IMR-90 (cell line): Measurements from ENCODE around the gene MPC2. TPM values are rescaled to one million over a fixed set of nuclear protein-coding genes. Genes with fewer than 3 reads are reported as not detected.

ENCODE experiments used
- ATAC-seq: fragments of 200-7000 bp; cut with Tn5 transposase; 2 replicates; pipeline ENCODE4 v1.9.1; 2020; ENCODE audit warnings: low read depth, mild to moderate bottlenecking, moderate library complexity
- BruUV-seq: library from RNA; stranded (reverse); fragments of 400-500 nt; replicated peaks from 2 replicates; lab custom pipeline; 2021; lab: Mats Ljungman, UMichigan
- CTCF ChIA-PET: fragments of 300-600 bp; formaldehyde crosslinking; extraction: SDS; loops from one replicate; lab custom pipeline; 2021; ENCODE audit warnings: antibody characterized with exemption; lab: Yijun Ruan, JAX
- POLR2A ChIA-PET: fragments of 300-600 bp; sonication (Branson Sonifier 250); formaldehyde crosslinking; loops from one replicate; lab custom pipeline; 2022; ENCODE audit warnings: antibody characterized with exemption; ENCODE audit not compliant: unreplicated experiment; lab: Charles Lee
- DNase-seq: peaks from one replicate; pipeline ENCODE4 v3.0.0; 2013
- H2AFZ ChIP-seq: replicated peaks from 2 replicates; pipeline ENCODE3; 2013; ENCODE audit warnings: low read length, mild to moderate bottlenecking; ENCODE audit not compliant: poor library complexity
- H2AK5ac ChIP-seq: 2 replicates; pipeline ENCODE4 v1.6.1; 2013; ENCODE audit warnings: low read depth, low read length, inconsistent platforms
- H2AK9ac ChIP-seq: replicated peaks from 2 replicates; pipeline ENCODE3; 2013; ENCODE audit warnings: mild to moderate bottlenecking, low read depth, low read length, moderate library complexity; ENCODE audit not compliant: poor library complexity
- H2BK120ac ChIP-seq: 2 replicates; pipeline ENCODE4 v1.6.1; 2013; ENCODE audit warnings: low read depth, low read length, inconsistent platforms
- H2BK15ac ChIP-seq: 3 replicates; pipeline ENCODE4 v1.6.1; 2013; ENCODE audit warnings: low read depth, low read length, inconsistent platforms
- H2BK20ac ChIP-seq: 2 replicates; pipeline ENCODE4 v1.6.1; 2013; ENCODE audit warnings: low read depth, mild to moderate bottlenecking, inconsistent platforms, low read length, moderate library complexity
- H2BK5ac ChIP-seq: 2 replicates; pipeline ENCODE4 v1.6.1; 2013; ENCODE audit warnings: mild to moderate bottlenecking, low read depth, low read length, inconsistent platforms; ENCODE audit not compliant: poor library complexity, severe bottlenecking
- H3K14ac ChIP-seq: replicated peaks from 2 replicates; pipeline ENCODE4 v1.6.1; 2013; ENCODE audit warnings: low read depth, low read length, inconsistent platforms
- H3K18ac ChIP-seq: 2 replicates; pipeline ENCODE4 v1.6.1; 2013; ENCODE audit warnings: low read depth, low read length, control low read depth
- H3K23ac ChIP-seq: 2 replicates; pipeline ENCODE4 v1.6.1; 2013; ENCODE audit warnings: low read depth, low read length, inconsistent platforms
- H3K27ac ChIP-seq: 2 replicates; pipeline ENCODE4 v1.5.1; 2013; ENCODE audit warnings: mild to moderate bottlenecking, control low read depth, low read length; ENCODE audit not compliant: insufficient read depth
- H3K27me3 ChIP-seq: 2 replicates; pipeline ENCODE4 v1.6.1; 2013; ENCODE audit warnings: low read length; ENCODE audit not compliant: control insufficient read depth, insufficient read depth
- H3K36me3 ChIP-seq: 2 replicates; pipeline ENCODE4 v1.6.1; 2013; ENCODE audit warnings: low read length, mixed read lengths; ENCODE audit not compliant: control insufficient read depth, insufficient read depth
- H3K4ac ChIP-seq: 2 replicates; pipeline ENCODE4 v1.6.1; 2013; ENCODE audit warnings: low read depth, low read length, inconsistent platforms
- H3K4me1 ChIP-seq: 2 replicates; pipeline ENCODE4 v1.6.1; 2013; ENCODE audit warnings: low read length, mixed read lengths; ENCODE audit not compliant: control insufficient read depth, insufficient read depth
- H3K4me2 ChIP-seq: 2 replicates; pipeline ENCODE4 v1.6.1; 2013; ENCODE audit warnings: low read depth, mild to moderate bottlenecking, control low read depth, low read length, moderate library complexity
- H3K4me3 ChIP-seq: 2 replicates; pipeline ENCODE4 v1.5.1; 2013; ENCODE audit warnings: low read depth, mild to moderate bottlenecking, control low read depth, low read length, moderate library complexity; ENCODE audit not compliant: insufficient read depth
- H3K56ac ChIP-seq: 2 replicates; pipeline ENCODE4 v1.6.1; 2013; ENCODE audit warnings: low read length, inconsistent platforms; ENCODE audit not compliant: insufficient read depth; ENCODE audit errors: extremely low read depth
- H3K79me1 ChIP-seq, 2 experiments: 2 replicates each; pipeline ENCODE4 v1.6.1; 2013; ENCODE audit warnings: low read length in 2 of 2, inconsistent platforms in 1 of 2, low read depth in 1 of 2
- H3K9ac ChIP-seq: 2 replicates; pipeline ENCODE4 v1.6.1; 2013; ENCODE audit warnings: low read depth, low read length, control low read depth
- H3K9me1 ChIP-seq: 2 replicates; pipeline ENCODE4 v1.6.1; 2013; ENCODE audit warnings: low read length, inconsistent platforms; ENCODE audit not compliant: insufficient read depth
- H3K9me3 ChIP-seq: 2 replicates; pipeline ENCODE4 v1.6.1; 2013; ENCODE audit warnings: low read length; ENCODE audit not compliant: control insufficient read depth, insufficient read depth
- H4K20me1 ChIP-seq: 2 replicates; pipeline ENCODE4 v1.6.1; 2013; ENCODE audit warnings: low read length, inconsistent platforms; ENCODE audit not compliant: insufficient read depth
- H4K5ac ChIP-seq: 2 replicates; pipeline ENCODE4 v1.6.1; 2013; ENCODE audit warnings: mild to moderate bottlenecking, low read depth, low read length, control low read depth
- H4K8ac ChIP-seq, 2 experiments: 2 replicates each; pipeline ENCODE4 v1.6.1; 2013; ENCODE audit warnings: low read depth in 2 of 2, low read length in 2 of 2, control low read depth in 1 of 2, inconsistent platforms in 1 of 2
- H4K91ac ChIP-seq: 2 replicates; pipeline ENCODE4 v1.6.1; 2013; ENCODE audit warnings: low read depth, low read length, inconsistent platforms; ENCODE audit not compliant: insufficient read depth
- BHLHE40 ChIP-seq: fragments of 150-350 bp; IDR thresholded peaks from 2 replicates; pipeline ENCODE4 v1.6.1; 2016; ENCODE audit warnings: mild to moderate bottlenecking, low read depth, low read length
- CEBPB ChIP-seq: IDR thresholded peaks from 2 replicates; pipeline ENCODE4 v1.6.1; 2012; ENCODE audit warnings: low read depth, low read length, improper control_type of control experiment
- CHD1 ChIP-seq: IDR thresholded peaks from 2 replicates; pipeline ENCODE4 v1.6.1; 2012; ENCODE audit warnings: low read depth, low read length, improper control_type of control experiment
- FOS ChIP-seq: fragments of 150-350 bp; IDR thresholded peaks from 2 replicates; pipeline ENCODE4 v1.6.1; 2016; ENCODE audit warnings: low read depth, low read length
- MAFK ChIP-seq: IDR thresholded peaks from 2 replicates; pipeline ENCODE4 v1.6.1; 2012; ENCODE audit warnings: low read depth, low read length, improper control_type of control experiment
- MAZ ChIP-seq: IDR thresholded peaks from 2 replicates; pipeline ENCODE4 v1.6.1; 2012; ENCODE audit warnings: low read depth, mild to moderate bottlenecking, low read length, improper control_type of control experiment, moderate library complexity, borderline replicate concordance
- MXI1 ChIP-seq: IDR thresholded peaks from 2 replicates; pipeline ENCODE4 v1.6.1; 2012; ENCODE audit warnings: low read depth, mild to moderate bottlenecking, low read length, moderate library complexity, borderline replicate concordance
- NFE2L2 ChIP-seq: fragments of 150-350 bp; IDR thresholded peaks from 2 replicates; pipeline ENCODE4 v1.6.1; 2016; ENCODE audit warnings: low read depth, mild to moderate bottlenecking, low read length
- POLR2A ChIP-seq: IDR thresholded peaks from 2 replicates; pipeline ENCODE4 v1.6.1; 2012; ENCODE audit warnings: mild to moderate bottlenecking, low read depth, low read length
- RAD21 ChIP-seq: IDR thresholded peaks from 2 replicates; pipeline ENCODE4 v1.6.1; 2012; ENCODE audit warnings: low read length, improper control_type of control experiment
- RCOR1 ChIP-seq: IDR thresholded peaks from 2 replicates; pipeline ENCODE4 v1.6.1; 2012; ENCODE audit warnings: mild to moderate bottlenecking, low read length, improper control_type of control experiment; ENCODE audit not compliant: insufficient replicate concordance
- RFX5 ChIP-seq: IDR thresholded peaks from 2 replicates; pipeline ENCODE4 v1.8.0; 2012; ENCODE audit warnings: low read depth, mild to moderate bottlenecking, low read length, moderate library complexity
- SMC3 ChIP-seq: fragments of 150-350 bp; IDR thresholded peaks from 2 replicates; pipeline ENCODE4 v1.6.1; 2016; ENCODE audit warnings: low read depth, mild to moderate bottlenecking, antibody characterized with exemption, low read length, moderate library complexity
- dilution Hi-C: fragments of 300-500 bp; cut with HindIII; formaldehyde crosslinking; loops from one replicate; pipeline ENCODE4 v1.14.3; 2018; ENCODE audit warnings: low sequenced_read_pairs; ENCODE audit not compliant: unreplicated experiment
- in situ Hi-C: fragments of 300-500 bp; cut with MboI; formaldehyde crosslinking; loops from 3 replicates; pipeline ENCODE4 v1.14.3; 2019; ENCODE audit warnings: low sequenced_read_pairs, inconsistent platforms, mixed read lengths
- intact Hi-C: fragments of 100-400 bp; cut with micrococcal nuclease; formaldehyde crosslinking; loops from 2 replicates; pipeline ENCODE4 v1.10.0; 2022
- polyA plus RNA-seq, 3 experiments: library from polyadenylated mRNA; depleted of rRNA; stranded (reverse); fragments of >200 nt; gene quantifications; 2 replicates each; pipeline ENCODE4 v1.2.3, GENCODE V29; 2012; ENCODE audit warnings: low replicate concordance in 1 of 3
- total RNA-seq: library from RNA; depleted of rRNA; stranded (reverse); fragments of >200 nt; gene quantifications from 2 replicates; pipeline ENCODE4 v1.2.3, GENCODE V29; 2012
- TF ChIP-seq, protein P1 (sequence below): conservative IDR thresholded peaks from 2 replicates; pipeline ENCODE4 v1.5.1; 2012; ENCODE audit warnings: mild to moderate bottlenecking, low read depth, low read length, improper control_type of control experiment
- TF ChIP-seq, protein P2 (sequence below): fragments of 150-350 bp; IDR thresholded peaks from 2 replicates; pipeline ENCODE4 v1.6.1; 2016; ENCODE audit warnings: low read depth, mild to moderate bottlenecking, low read length, moderate library complexity, borderline replicate concordance

Gene MPC2
- total and polyA plus RNA-seq, 2 of the 4 experiments (the other 2 are of a cell fraction), result 35.0 to 42.9 TPM

DNA sequence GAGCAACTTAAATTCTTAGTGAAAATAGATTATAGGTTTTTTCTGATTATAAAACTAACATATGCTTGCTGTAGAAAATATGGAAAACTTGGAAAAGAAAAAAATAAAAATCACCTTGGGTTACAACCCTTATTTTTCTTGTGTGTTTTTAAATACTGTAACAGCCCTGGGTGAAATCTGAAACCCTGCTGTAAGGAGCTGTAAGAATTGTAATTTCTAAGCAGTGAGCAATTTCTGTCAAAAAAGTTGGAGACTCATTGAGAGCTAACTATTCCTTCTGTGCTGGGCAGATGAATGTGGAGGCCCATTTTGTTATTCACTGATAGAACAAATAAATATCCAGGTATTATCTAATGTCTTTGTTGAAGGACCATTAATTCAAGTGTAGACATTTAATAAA is 65.5 kb downstream of the MPC2 start:
- DNase-seq, result peak; percentile 53
- Histone ChIP-seq H3K27ac (no peak overlapping the region), H3K27me3 (no peaks in the 10 kb centered on the region), H4K5ac (no peak overlapping the region), H2AFZ (no peak overlapping the region), H4K8ac (no peak overlapping the region), H2BK15ac (no peak overlapping the region), H3K18ac (no peak overlapping the region), H3K14ac (no peak overlapping the region), H3K4me3 (no peak overlapping the region), H3K36me3 (no peaks in the 10 kb centered on the region), H3K56ac (no peak overlapping the region), H2AK5ac (no peak overlapping the region), H3K9me3 (no peaks in the 10 kb centered on the region), H4K91ac (no peak overlapping the region), H3K4ac (no peak overlapping the region), H3K4me1 (peaks cover 7% of the 10 kb centered on the region; the same call in 1 of the 2 replicates), H2BK5ac (peak overlapping the region; percentile 26), H3K4me2 (no peak overlapping the region), H4K20me1 (no peaks in the 10 kb centered on the region), H2AK9ac (no peak overlapping the region), H3K9me1 (no peaks in the 10 kb centered on the region; the same call in 1 of the 2 replicates), H2BK120ac (no peak overlapping the region), H3K79me1 (no peaks in the 10 kb centered on the region), H2BK20ac (no peak overlapping the region), H3K23ac (no peak overlapping the region), H3K9ac (no peak overlapping the region)
- BruUV-seq, result no TSS peak
- ATAC-seq, result peak; percentile 68
- in situ Hi-C loops, result no loop called here
- intact Hi-C loops, result no loop called here
- dilution Hi-C loops, result no loop called here
- ChIA-PET CTCF (interaction anchor here (1.0 kb wide), 1 partner anchor 23 kb away, joined by 3 read pairs; no protein-coding TSS in a partner anchor), POLR2A (no interaction called here)
- no peak for TF ChIP-seq CHD1
- TF ChIP-seq RCOR1, result no peak
- TF ChIP-seq FOS, result no peak
- no peak for TF ChIP-seq POLR2A
- no peak for TF ChIP-seq CEBPB
- no peak for TF ChIP-seq RAD21
- TF ChIP-seq, protein P1, sequence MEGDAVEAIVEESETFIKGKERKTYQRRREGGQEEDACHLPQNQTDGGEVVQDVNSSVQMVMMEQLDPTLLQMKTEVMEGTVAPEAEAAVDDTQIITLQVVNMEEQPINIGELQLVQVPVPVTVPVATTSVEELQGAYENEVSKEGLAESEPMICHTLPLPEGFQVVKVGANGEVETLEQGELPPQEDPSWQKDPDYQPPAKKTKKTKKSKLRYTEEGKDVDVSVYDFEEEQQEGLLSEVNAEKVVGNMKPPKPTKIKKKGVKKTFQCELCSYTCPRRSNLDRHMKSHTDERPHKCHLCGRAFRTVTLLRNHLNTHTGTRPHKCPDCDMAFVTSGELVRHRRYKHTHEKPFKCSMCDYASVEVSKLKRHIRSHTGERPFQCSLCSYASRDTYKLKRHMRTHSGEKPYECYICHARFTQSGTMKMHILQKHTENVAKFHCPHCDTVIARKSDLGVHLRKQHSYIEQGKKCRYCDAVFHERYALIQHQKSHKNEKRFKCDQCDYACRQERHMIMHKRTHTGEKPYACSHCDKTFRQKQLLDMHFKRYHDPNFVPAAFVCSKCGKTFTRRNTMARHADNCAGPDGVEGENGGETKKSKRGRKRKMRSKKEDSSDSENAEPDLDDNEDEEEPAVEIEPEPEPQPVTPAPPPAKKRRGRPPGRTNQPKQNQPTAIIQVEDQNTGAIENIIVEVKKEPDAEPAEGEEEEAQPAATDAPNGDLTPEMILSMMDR, result no peak
- TF ChIP-seq MAZ, result no peak
- no peak for TF ChIP-seq MXI1
- TF ChIP-seq SMC3, result no peak
- no peak for TF ChIP-seq BHLHE40
- no peak for TF ChIP-seq RFX5
- no peak for TF ChIP-seq NFE2L2
- TF ChIP-seq, protein P2, sequence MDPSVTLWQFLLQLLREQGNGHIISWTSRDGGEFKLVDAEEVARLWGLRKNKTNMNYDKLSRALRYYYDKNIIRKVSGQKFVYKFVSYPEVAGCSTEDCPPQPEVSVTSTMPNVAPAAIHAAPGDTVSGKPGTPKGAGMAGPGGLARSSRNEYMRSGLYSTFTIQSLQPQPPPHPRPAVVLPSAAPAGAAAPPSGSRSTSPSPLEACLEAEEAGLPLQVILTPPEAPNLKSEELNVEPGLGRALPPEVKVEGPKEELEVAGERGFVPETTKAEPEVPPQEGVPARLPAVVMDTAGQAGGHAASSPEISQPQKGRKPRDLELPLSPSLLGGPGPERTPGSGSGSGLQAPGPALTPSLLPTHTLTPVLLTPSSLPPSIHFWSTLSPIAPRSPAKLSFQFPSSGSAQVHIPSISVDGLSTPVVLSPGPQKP, result no peak
- no peak for TF ChIP-seq MAFK
